Measurements from ENCODE around the gene ZMYND8.

ZMYND8 gene

DNA sequence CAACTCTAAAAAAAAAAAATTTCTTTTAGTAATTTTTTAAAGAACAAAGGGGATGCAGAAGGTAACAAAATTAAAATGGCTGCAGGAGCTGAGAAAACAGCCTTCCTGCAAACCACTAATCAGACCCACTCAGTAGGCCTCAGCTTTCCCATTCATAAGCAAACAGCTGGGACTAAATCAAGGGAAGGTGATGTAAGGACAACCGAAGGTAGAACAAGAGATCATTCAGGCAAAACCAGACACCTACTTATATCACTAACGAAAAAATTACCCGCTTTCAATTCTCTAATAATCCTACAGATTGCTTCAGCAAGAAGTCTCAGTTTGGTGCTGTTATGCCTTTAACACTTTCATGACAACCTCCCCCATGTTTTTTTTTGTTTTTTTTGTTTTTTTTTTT, 124.0 kb downstream of the ZMYND8 start:
- no peak for TF ChIP-seq TAF1 (IDR thresholded peaks at IDR 0.05; ENCODE audit: borderline replicate concordance, insufficient read depth, low read length)
- TF ChIP-seq, protein P1, sequence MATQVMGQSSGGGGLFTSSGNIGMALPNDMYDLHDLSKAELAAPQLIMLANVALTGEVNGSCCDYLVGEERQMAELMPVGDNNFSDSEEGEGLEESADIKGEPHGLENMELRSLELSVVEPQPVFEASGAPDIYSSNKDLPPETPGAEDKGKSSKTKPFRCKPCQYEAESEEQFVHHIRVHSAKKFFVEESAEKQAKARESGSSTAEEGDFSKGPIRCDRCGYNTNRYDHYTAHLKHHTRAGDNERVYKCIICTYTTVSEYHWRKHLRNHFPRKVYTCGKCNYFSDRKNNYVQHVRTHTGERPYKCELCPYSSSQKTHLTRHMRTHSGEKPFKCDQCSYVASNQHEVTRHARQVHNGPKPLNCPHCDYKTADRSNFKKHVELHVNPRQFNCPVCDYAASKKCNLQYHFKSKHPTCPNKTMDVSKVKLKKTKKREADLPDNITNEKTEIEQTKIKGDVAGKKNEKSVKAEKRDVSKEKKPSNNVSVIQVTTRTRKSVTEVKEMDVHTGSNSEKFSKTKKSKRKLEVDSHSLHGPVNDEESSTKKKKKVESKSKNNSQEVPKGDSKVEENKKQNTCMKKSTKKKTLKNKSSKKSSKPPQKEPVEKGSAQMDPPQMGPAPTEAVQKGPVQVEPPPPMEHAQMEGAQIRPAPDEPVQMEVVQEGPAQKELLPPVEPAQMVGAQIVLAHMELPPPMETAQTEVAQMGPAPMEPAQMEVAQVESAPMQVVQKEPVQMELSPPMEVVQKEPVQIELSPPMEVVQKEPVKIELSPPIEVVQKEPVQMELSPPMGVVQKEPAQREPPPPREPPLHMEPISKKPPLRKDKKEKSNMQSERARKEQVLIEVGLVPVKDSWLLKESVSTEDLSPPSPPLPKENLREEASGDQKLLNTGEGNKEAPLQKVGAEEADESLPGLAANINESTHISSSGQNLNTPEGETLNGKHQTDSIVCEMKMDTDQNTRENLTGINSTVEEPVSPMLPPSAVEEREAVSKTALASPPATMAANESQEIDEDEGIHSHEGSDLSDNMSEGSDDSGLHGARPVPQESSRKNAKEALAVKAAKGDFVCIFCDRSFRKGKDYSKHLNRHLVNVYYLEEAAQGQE (IDR thresholded peaks at IDR 0.05; ENCODE audit: insufficient read depth in 1 of 2, low read depth in 2 of 2, low read length in 2 of 2), result no peak
- no peak for TF ChIP-seq SIN3A (IDR thresholded peaks at IDR 0.05; ENCODE audit: borderline replicate concordance, insufficient read depth, low read length)

DNA sequence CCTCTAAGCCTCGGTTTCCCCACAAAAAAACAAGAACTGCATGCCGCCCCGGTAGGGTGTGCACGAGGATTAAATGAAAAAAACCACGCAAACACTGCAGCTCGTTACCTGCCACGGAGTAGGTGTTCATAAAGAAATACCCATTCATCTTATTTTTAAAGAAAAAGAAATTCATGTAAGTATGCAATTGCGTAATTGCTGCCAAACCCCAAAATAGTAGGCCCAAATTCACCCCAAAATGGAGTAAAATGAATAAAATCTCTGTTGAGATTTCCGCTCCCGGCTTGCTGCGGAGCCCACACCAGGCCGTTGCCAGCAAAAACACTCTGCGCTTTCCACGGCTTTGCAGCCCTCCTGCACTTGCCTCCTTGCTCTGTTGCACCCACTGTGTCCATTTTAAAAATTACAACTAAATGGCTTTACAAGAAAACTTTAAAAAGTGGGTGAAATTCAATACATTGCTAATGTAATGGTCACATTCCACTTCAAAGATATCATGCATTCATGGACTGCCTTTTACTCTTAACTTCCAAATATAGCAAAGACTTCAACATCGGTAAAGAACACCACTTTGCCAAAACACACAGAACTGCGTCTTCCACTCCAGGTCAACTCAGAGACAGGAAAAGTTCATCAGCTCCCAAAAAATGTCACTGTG, 125.0 kb downstream of the ZMYND8 start:
- no peak for TF ChIP-seq SIN3A (IDR thresholded peaks at IDR 0.05; ENCODE audit: borderline replicate concordance, insufficient read depth, low read length)
- TF ChIP-seq, protein P1 (IDR thresholded peaks at IDR 0.05; ENCODE audit: insufficient read depth in 1 of 2, low read depth in 2 of 2, low read length in 2 of 2), result no peak
- no peak for TF ChIP-seq FOXP2 (optimal IDR thresholded peaks at IDR 0.05; ENCODE audit: borderline replicate concordance, extremely low read depth, extremely low read length, insufficient read depth)
- TF ChIP-seq TAF1 (IDR thresholded peaks at IDR 0.05; ENCODE audit: borderline replicate concordance, insufficient read depth, low read length), result no peak
- TF ChIP-seq POLR2AphosphoS5 (IDR thresholded peaks at IDR 0.05; ENCODE audit: low read depth, low read length), result no peak

- TF ChIP-seq POLR2AphosphoS5 (IDR thresholded peaks at IDR 0.05; ENCODE audit: low read depth, low read length), result no peak
- no peak for TF ChIP-seq TAF1 (IDR thresholded peaks at IDR 0.05; ENCODE audit: borderline replicate concordance, insufficient read depth, low read length)
- TF ChIP-seq SIN3A (IDR thresholded peaks at IDR 0.05; ENCODE audit: borderline replicate concordance, insufficient read depth, low read length), result no peak
- TF ChIP-seq FOXP2 (optimal IDR thresholded peaks at IDR 0.05; ENCODE audit: borderline replicate concordance, extremely low read depth, extremely low read length, insufficient read depth), result no peak
- TF ChIP-seq, protein P1 (IDR thresholded peaks at IDR 0.05; ENCODE audit: insufficient read depth in 1 of 2, low read depth in 2 of 2, low read length in 2 of 2), result no peak
Observed at GRCh38 chr20:47230811-47231256, 125.7 kb downstream of the ZMYND8 start.

DNA sequence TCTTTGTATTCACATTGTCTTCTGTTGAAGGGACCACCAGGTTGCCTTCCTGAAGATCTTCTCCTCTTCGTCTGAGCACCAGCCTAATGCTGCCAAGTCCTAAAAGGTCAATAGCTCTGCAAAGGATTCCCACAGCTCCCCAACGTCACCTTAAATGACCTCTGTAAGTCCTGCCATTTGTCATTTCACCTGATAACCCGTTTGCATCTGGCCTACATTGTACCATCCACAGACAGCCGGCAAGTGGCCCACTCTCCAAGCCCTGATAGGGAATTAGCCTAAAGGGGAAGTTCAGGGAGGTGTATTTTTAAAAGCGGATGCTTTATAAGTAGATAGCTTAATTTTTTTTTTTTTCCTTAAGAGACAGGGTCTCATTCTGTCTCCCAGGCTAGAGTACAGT, 127.8 kb downstream of the ZMYND8 start:
- TF ChIP-seq FOXP2 (optimal IDR thresholded peaks at IDR 0.05; ENCODE audit: borderline replicate concordance, extremely low read depth, extremely low read length, insufficient read depth), result no peak
- no peak for TF ChIP-seq POLR2AphosphoS5 (IDR thresholded peaks at IDR 0.05; ENCODE audit: low read depth, low read length)
- TF ChIP-seq, protein P1 (IDR thresholded peaks at IDR 0.05; ENCODE audit: insufficient read depth in 1 of 2, low read depth in 2 of 2, low read length in 2 of 2), result no peak
- TF ChIP-seq TAF1 (IDR thresholded peaks at IDR 0.05; ENCODE audit: borderline replicate concordance, insufficient read depth, low read length), result no peak
- no peak for TF ChIP-seq SIN3A (IDR thresholded peaks at IDR 0.05; ENCODE audit: borderline replicate concordance, insufficient read depth, low read length)

- TF ChIP-seq TAF1 (IDR thresholded peaks at IDR 0.05; ENCODE audit: borderline replicate concordance, insufficient read depth, low read length) (no peak), SIN3A (IDR thresholded peaks at IDR 0.05; ENCODE audit: borderline replicate concordance, insufficient read depth, low read length) (no peak), FOXP2 (optimal IDR thresholded peaks at IDR 0.05; ENCODE audit: borderline replicate concordance, extremely low read depth, extremely low read length, insufficient read depth) (no peak), POLR2AphosphoS5 (IDR thresholded peaks at IDR 0.05; ENCODE audit: low read depth, low read length) (no peak)
- TF ChIP-seq, protein P1 (IDR thresholded peaks at IDR 0.05; ENCODE audit: insufficient read depth in 1 of 2, low read depth in 2 of 2, low read length in 2 of 2), result no peak
Observed at GRCh38 chr20:47227576-47227975, 128.9 kb downstream of the ZMYND8 start.

Measured in PFSK-1 (cell line).